ENCODE data around the gene DAAM2. TPM values are rescaled to one million over a fixed set of nuclear protein-coding genes. Genes with fewer than 3 reads are reported as not detected.

Gene DAAM2
- total and polyA plus RNA-seq, 2 donors (not counting 3 experiments of a cell fraction or from before 2014, with no cell fraction given), result 0.42 to 0.44 TPM

- no peak for DNase-seq (ENCODE audit: low read depth, low spot score)
- no peak for FAIRE-seq
- H3K9ac ChIP-seq (replicated peaks; ENCODE audit: extremely low read depth, insufficient read depth, low read length), result no peak overlapping the region
- dilution Hi-C loops (cut with MboI; ENCODE audit: extremely low pct_ligation_motif_present, low sequenced_read_pairs) (no loop called here), intact Hi-C loops (cut with micrococcal nuclease) (no loop called here)
- POLR2A ChIA-PET, result interaction anchor here (0.6 kb wide), 1 partner anchor 375 kb away, joined by 6 read pairs; no protein-coding TSS in a partner anchor
- H3K4me2 ChIP-seq (ENCODE audit: insufficient read depth, low read length), result no peak overlapping the region
- no peaks in the 10 kb centered on the region for H3K79me2 ChIP-seq (ENCODE audit: control insufficient read depth, insufficient read depth, low read length)
- TF ChIP-seq MYC (IDR thresholded peaks at IDR 0.05; ENCODE audit: low read depth, low read length) (no peak), POLR2A (IDR thresholded peaks at IDR 0.05; ENCODE audit: low read depth, low read length) (no peak), MAX (IDR thresholded peaks at IDR 0.05; ENCODE audit: insufficient read depth, insufficient read length) (no peak), FOS (IDR thresholded peaks at IDR 0.05; ENCODE audit: borderline replicate concordance, insufficient read depth, low read length) (no peak), EZH2 (IDR thresholded peaks at IDR 0.05; ENCODE audit: borderline replicate concordance, low read depth, low read length, severe bottlenecking) (no peak), POLR2AphosphoS5 (IDR thresholded peaks at IDR 0.05; ENCODE audit: insufficient read depth, low read depth, low read length) (no peak), JUN (IDR thresholded peaks at IDR 0.05; ENCODE audit: borderline replicate concordance, insufficient read depth, insufficient read length, low read depth) (no peak), CTCF (IDR thresholded peaks at IDR 0.05; ENCODE audit: extremely low read depth in 1 of 2, insufficient read depth in 1 of 2, low read depth in 1 of 2, low read length in 2 of 2) (no peak), GATA2 (IDR thresholded peaks at IDR 0.05; ENCODE audit: insufficient read depth, insufficient read length, low read depth, low read length) (no peak)
- no TSS peak for BruUV-seq (replicated peaks)
- H3K36me3 ChIP-seq (ENCODE audit: control insufficient read depth in 2 of 2, extremely low read depth in 1 of 2, insufficient read depth in 2 of 2, low read length in 2 of 2), result peaks cover 0 to 2% of the 10 kb centered on the region in 2 experiments
- no peak overlapping the region for H2AFZ ChIP-seq (ENCODE audit: low read depth, low read length)
- H3K27ac ChIP-seq (ENCODE audit: insufficient read depth, low read depth, low read length), result no peak overlapping the region
- CTCF ChIA-PET, result no interaction called here
- no peaks in the 10 kb centered on the region for H3K4me1 ChIP-seq (ENCODE audit: control insufficient read depth, extremely low read depth, insufficient read depth, low read length)
- H3K27me3 ChIP-seq (ENCODE audit: control insufficient read depth in 2 of 2, insufficient read depth in 2 of 2, low read length in 2 of 2), result no peaks in the 10 kb centered on the region
- no peak overlapping the region for H3K4me3 ChIP-seq (replicated peaks in 1 of 3; ENCODE audit: insufficient read depth in 1 of 3, low read depth in 1 of 3, low read length in 3 of 3)
- H3K9me1 ChIP-seq (replicated peaks; ENCODE audit: control insufficient read depth, extremely low read depth, insufficient read depth, low read length), result no peaks in the 10 kb centered on the region
- no peaks in the 10 kb centered on the region for H3K9me3 ChIP-seq (replicated peaks; ENCODE audit: control insufficient read depth, insufficient read depth, low read length)
- H4K20me1 ChIP-seq (replicated peaks; ENCODE audit: control insufficient read depth, extremely low read depth, insufficient read depth, low read length), result no peaks in the 10 kb centered on the region
These were observed 128.0 kb downstream of the DAAM2 start for GRCh38 chr6:39920157-39920556.
